CD4-positive, alpha-beta T cell treated with Interleukin-4 for 4 hours (primary cell): ENCODE measurements around the gene CUBN.

ENCODE experiments used
- DNase-seq: peaks from one replicate; pipeline ENCODE4 v3.0.0-alpha.2; 2020

The CUBN gene

GRCh38 chr10:17006631-17007417, 122.8 kb downstream of the CUBN start:
- peak; percentile 17 for DNase-seq

GRCh38 chr10:17005621-17006566, 123.7 kb downstream of the CUBN start:
- DNase-seq = no peak

- no peak for DNase-seq
Observed at GRCh38 chr10:17004801-17005380, 124.7 kb downstream of the CUBN start.

GRCh38 chr10:17003651-17004286, 125.8 kb downstream of the CUBN start:
- DNase-seq = no peak

- DNase-seq = peak; percentile 95
Observed at GRCh38 chr10:17003151-17003550, 126.5 kb downstream of the CUBN start.

GRCh38 chr10:17001961-17002749, 127.5 kb downstream of the CUBN start:
- DNase-seq = peak; percentile 92

- DNase-seq = no peak
Observed at GRCh38 chr10:17001297-17001744, 128.3 kb downstream of the CUBN start.

- DNase-seq = no peak
Observed at GRCh38 chr10:16999665-17000451, 129.8 kb downstream of the CUBN start.

- no peak for DNase-seq
Observed at GRCh38 chr10:16996530-16996964, 133.1 kb downstream of the CUBN start.

GRCh38 chr10:16995867-16996529, 133.6 kb downstream of the CUBN start:
- DNase-seq = peak; percentile 56

- DNase-seq = no peak
Observed at GRCh38 chr10:16993186-16993585, 136.4 kb downstream of the CUBN start.

- no peak for DNase-seq
Observed at GRCh38 chr10:16992611-16993119, 136.9 kb downstream of the CUBN start.

GRCh38 chr10:16991011-16991410, 138.6 kb downstream of the CUBN start:
- DNase-seq = no peak

GRCh38 chr10:16989826-16990293, 139.8 kb downstream of the CUBN start:
- no peak for DNase-seq

GRCh38 chr10:16988900-16989299, 140.7 kb downstream of the CUBN start:
- DNase-seq = no peak

GRCh38 chr10:16987976-16988610, 141.5 kb downstream of the CUBN start:
- no peak for DNase-seq

- no peak for DNase-seq
Observed at GRCh38 chr10:16987206-16987621, 142.4 kb downstream of the CUBN start.

- no peak for DNase-seq
Observed at GRCh38 chr10:16986406-16987205, 143.0 kb downstream of the CUBN start.

GRCh38 chr10:16986082-16986405, 143.6 kb downstream of the CUBN start:
- no peak for DNase-seq
